Measurements from ENCODE around the gene UBE2D4. TPM values are rescaled to one million over a fixed set of nuclear protein-coding genes. Genes with fewer than 3 reads are reported as not detected.
"Not testable (repeated sequence)": the region's sequence is repeated elsewhere in the genome, so short reads cannot be mapped to it uniquely, and the experiment has no call there.

The UBE2D4 gene
- polyA plus RNA-seq (ENCODE audit: insufficient read length in 4 of 4), result 10 to 100 TPM; 18.7 to 26.8 (median 21.3) TPM

- peak in 2 of 4 donors; percentile 53 to 57 for DNase-seq (ENCODE audit: low read depth in 4 of 4, low spot score in 3 of 4)
Observed at GRCh38 chr7:43925984-43926797, at the start of gene UBE2D4. Gene UBE2D4 (plus strand): TSS chr7:43926436. CDS start chr7:43926533, 97 bp downstream.

- DNase-seq (ENCODE audit: low read depth in 4 of 4, low spot score in 3 of 4), result no peak
Observed at GRCh38 chr7:43876976-43877745, 49.1 kb upstream of the UBE2D4 start.

- DNase-seq (ENCODE audit: low read depth in 4 of 4, low spot score in 3 of 4), result no peak
Observed at GRCh38 chr7:43877968-43878864, 48.0 kb upstream of the UBE2D4 start.

- no peak for DNase-seq (ENCODE audit: low read depth in 4 of 4, low spot score in 3 of 4)
Observed at GRCh38 chr7:43878867-43879266, 47.4 kb upstream of the UBE2D4 start.

GRCh38 chr7:43879477-43879876 is 46.8 kb upstream of the UBE2D4 start:
- no peak for DNase-seq (ENCODE audit: low read depth in 4 of 4, low spot score in 3 of 4)

GRCh38 chr7:43880596-43880995 is 45.6 kb upstream of the UBE2D4 start:
- no peak for DNase-seq (ENCODE audit: low read depth in 4 of 4, low spot score in 3 of 4)

- DNase-seq (ENCODE audit: low read depth in 4 of 4, low spot score in 3 of 4), result no peak
Observed at GRCh38 chr7:43884209-43884608, 42.0 kb upstream of the UBE2D4 start.

- no peak for DNase-seq (ENCODE audit: low read depth in 4 of 4, low spot score in 3 of 4)
Observed at GRCh38 chr7:43884617-43885016, 41.6 kb upstream of the UBE2D4 start.

- DNase-seq (ENCODE audit: low read depth in 4 of 4, low spot score in 3 of 4), result no peak
Observed at GRCh38 chr7:43888993-43889945, 37.0 kb upstream of the UBE2D4 start.

GRCh38 chr7:43890468-43890867 is 35.8 kb upstream of the UBE2D4 start:
- DNase-seq (ENCODE audit: low read depth in 4 of 4, low spot score in 3 of 4), result no peak

- no peak for DNase-seq (ENCODE audit: low read depth in 4 of 4, low spot score in 3 of 4)
Observed at GRCh38 chr7:43891069-43891955, 34.9 kb upstream of the UBE2D4 start.

- DNase-seq (ENCODE audit: low read depth in 4 of 4, low spot score in 3 of 4), result no peak
Observed at GRCh38 chr7:43895847-43896415, 30.3 kb upstream of the UBE2D4 start.

- DNase-seq (ENCODE audit: low read depth in 4 of 4, low spot score in 3 of 4), result not testable (repeated sequence)
Observed at GRCh38 chr7:43898571-43898970, 27.7 kb upstream of the UBE2D4 start.

GRCh38 chr7:43902542-43903054 is 23.6 kb upstream of the UBE2D4 start:
- no peak for DNase-seq (ENCODE audit: low read depth in 4 of 4, low spot score in 3 of 4)

- no peak for DNase-seq (ENCODE audit: low read depth in 4 of 4, low spot score in 3 of 4)
Observed at GRCh38 chr7:43904533-43905208, 21.6 kb upstream of the UBE2D4 start.

- peak in 2 of 4 donors; percentile 3 to 11 for DNase-seq (ENCODE audit: low read depth in 4 of 4, low spot score in 3 of 4)
Observed at GRCh38 chr7:43905209-43905946, 20.9 kb upstream of the UBE2D4 start.

- DNase-seq (ENCODE audit: low read depth in 4 of 4, low spot score in 3 of 4), result peak in 2 of 4 donors; percentile 24 to 29
Observed at GRCh38 chr7:43905956-43906330, 20.3 kb upstream of the UBE2D4 start.

Measured in left renal pelvis (tissue), 4 donors.